GM18907 (cell line): ENCODE measurements around the gene HRH1.

Experiments
- ATAC-seq: cut with Tn5 transposase; IDR thresholded peaks from one replicate; pipeline ENCODE4 v1.9.1; 2021; ENCODE audit warnings: mild to moderate bottlenecking, moderate library complexity; ENCODE audit not compliant: unreplicated experiment

HRH1 gene

GRCh38 chr3:11306817-11307589, 152.7 kb downstream of the HRH1 start:
- ATAC-seq, result peak; percentile 70

- ATAC-seq, result no peak
Observed at GRCh38 chr3:11307830-11308432, 153.6 kb downstream of the HRH1 start.

- no peak for ATAC-seq
Observed at GRCh38 chr3:11310258-11310657, 156.0 kb downstream of the HRH1 start.

GRCh38 chr3:11312166-11312565, 157.9 kb downstream of the HRH1 start:
- no peak for ATAC-seq
